Left kidney (tissue), 2 donors: ENCODE measurements around the gene UGT1A1. TPM values are rescaled to one million over a fixed set of nuclear protein-coding genes. Genes with fewer than 3 reads are reported as not detected.

Experiments used
- DNase-seq: peaks from one replicate; pipeline ENCODE4 v3.0.0-alpha.2; 2013
- polyA plus RNA-seq: library from polyadenylated mRNA; unstranded; fragments of 120-200 nt; gene quantifications from one replicate; pipeline ENCODE4 v1.2.1, GENCODE V29; 2013; ENCODE audit not compliant: insufficient read length

Gene UGT1A1
- polyA plus RNA-seq, 1 donor = 0.58 TPM

- no peak for DNase-seq
These were observed 57.4 kb downstream of the UGT1A1 start for GRCh38 chr2:233817361-233817911.

- no peak for DNase-seq
These were observed 58.0 kb downstream of the UGT1A1 start for GRCh38 chr2:233817995-233818638.

- no peak for DNase-seq
These were observed 58.9 kb downstream of the UGT1A1 start for GRCh38 chr2:233818639-233819621.

DNA sequence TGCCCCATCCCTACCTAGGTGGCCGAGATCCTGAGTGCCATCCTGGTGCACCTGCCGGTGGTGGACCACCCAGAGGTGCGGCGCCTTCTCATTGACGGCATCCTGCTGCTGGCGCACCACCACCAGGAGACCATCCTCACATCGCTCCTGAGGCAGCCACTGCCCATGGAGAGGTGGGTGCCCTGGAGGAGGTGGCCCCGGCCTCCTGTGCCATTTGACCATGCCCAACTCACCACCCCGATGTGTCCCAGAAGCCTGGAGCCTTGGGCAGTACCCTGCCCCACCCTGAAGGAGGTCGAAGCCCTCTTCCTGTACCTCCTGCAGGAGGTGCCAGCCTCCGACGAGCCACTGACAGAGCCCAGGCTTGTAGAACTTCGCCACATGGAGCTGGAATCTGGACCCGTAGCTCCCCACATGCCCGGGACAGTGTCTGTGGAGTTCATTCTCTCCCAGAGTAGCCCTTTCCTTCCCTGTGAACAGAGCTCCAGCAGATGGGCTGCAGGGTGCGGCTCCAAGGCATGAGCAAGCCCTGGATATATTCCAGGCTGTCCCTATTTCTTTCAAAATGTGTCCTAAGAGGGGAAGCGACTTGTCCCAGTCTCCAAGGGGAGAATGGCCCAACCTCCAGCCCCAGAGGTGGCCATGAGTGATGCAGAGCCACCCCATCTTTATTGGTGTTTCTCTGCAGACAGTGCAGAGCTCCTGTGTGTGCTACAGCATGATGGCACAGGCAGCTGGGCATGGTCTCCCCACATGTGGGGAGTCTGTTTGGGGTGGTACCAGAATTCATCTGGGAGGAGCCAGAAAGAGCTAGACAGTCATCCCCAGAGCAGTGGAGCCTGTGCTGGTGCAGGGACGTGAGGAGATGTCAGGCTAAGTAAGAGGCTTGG, 60.1 kb downstream of the UGT1A1 start:
- DNase-seq = no peak

DNA sequence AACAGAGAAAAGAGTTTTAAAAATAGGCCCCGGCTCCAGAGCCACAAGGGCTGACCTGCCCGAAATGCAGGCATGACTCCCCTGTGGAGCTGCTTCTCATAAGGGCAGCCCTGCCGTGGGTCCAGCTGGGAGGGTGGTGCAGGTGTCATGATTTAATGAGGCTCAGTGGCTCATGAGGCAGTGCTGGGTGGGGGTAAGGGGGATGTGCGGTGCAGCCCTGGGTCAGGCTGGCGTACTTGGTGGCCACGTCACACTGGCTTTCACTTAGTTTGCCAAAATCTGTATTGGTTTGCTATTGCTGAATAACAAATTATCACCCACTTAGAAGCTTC, 60.7 kb downstream of the UGT1A1 start:
- no peak for DNase-seq

DNA sequence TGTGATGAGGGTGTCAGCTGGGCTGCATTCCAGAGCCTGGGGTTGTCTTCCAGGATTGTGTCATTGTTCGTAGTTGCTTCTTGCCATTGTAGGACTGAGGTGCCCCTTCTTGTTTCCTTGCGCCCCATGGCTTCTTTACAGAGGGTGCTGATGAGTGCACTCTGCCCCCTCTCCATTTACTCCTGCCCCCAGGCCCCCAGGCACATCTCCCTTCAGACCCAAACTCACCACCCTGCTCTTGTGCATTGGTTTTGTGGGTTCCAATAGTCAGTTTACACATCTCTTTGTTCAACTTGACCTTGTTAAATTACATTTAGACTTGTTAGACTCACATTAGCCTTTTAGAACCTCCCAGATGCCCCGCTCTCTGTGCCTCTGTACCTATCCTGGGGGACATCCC, 61.1 kb downstream of the UGT1A1 start:
- no peak for DNase-seq

DNA sequence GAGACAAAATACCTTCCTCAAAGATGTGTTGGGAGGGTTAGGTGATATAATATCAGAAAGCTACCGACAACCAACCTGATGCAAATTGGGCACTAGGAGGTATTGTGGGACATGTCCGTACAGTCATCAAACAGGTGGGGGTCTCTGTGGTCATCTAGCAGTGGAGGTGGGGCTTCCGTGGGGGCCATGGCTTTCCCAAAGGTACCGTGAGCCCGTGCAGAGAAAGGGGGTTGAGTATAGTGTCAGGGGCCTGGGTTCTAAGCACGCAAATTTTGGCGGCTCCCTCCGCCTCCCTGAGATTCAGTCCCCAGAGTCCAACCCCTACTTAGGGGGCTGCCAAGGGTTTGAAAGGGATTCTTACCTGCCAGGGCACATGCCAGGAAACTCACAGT, 61.6 kb downstream of the UGT1A1 start:
- no peak for DNase-seq

- no peak for DNase-seq
These were observed 62.2 kb downstream of the UGT1A1 start for GRCh38 chr2:233822101-233822771.

Other genes starting within 250 kb of the UGT1A1 start
- gene USP40, start 193.5 kb upstream of the UGT1A1 start, polyA plus RNA-seq = 79.2 TPM
- gene UGT1A8, start 142.6 kb upstream of the UGT1A1 start, polyA plus RNA-seq = not detected
- gene UGT1A10, start 123.8 kb upstream of the UGT1A1 start, polyA plus RNA-seq = not detected
- 4.9 TPM for gene UGT1A9, start 88.4 kb upstream of the UGT1A1 start, polyA plus RNA-seq
- 0.07 TPM for gene UGT1A7, start 78.4 kb upstream of the UGT1A1 start, polyA plus RNA-seq
- 2.7 TPM for gene UGT1A6, start 67.4 kb upstream of the UGT1A1 start, polyA plus RNA-seq
- gene UGT1A5, start 47.4 kb upstream of the UGT1A1 start, polyA plus RNA-seq = not detected
- gene UGT1A4, start 41.5 kb upstream of the UGT1A1 start, polyA plus RNA-seq = not detected
- gene UGT1A3, start 31.2 kb upstream of the UGT1A1 start, polyA plus RNA-seq = not detected
- gene MROH2A, start 18.1 kb downstream of the UGT1A1 start, polyA plus RNA-seq = 0.28 TPM
- gene HJURP, start 94.3 kb downstream of the UGT1A1 start, polyA plus RNA-seq = 33.4 TPM
- gene TRPM8, start 157.1 kb downstream of the UGT1A1 start, polyA plus RNA-seq = 0.33 TPM